HT1080 (cell line): ENCODE measurements around the gene EMX1. TPM values are rescaled to one million over a fixed set of nuclear protein-coding genes. Genes with fewer than 3 reads are reported as not detected.

ENCODE experiments used
- DNase-seq: peaks from one replicate; pipeline ENCODE4 v3.0.0-alpha.2; 2015; ENCODE audit warnings: low read depth
- polyA plus RNA-seq, 2 experiments: library from polyadenylated mRNA; depleted of rRNA; stranded (reverse); fragments of >200 nt; gene quantifications; 2 replicates each; pipeline ENCODE4 v1.2.3, GENCODE V29; 2015
- total RNA-seq: library from RNA; depleted of rRNA; stranded (reverse); fragments of >200 nt; shearing (Covaris generic); gene quantifications from 2 replicates; pipeline ENCODE4 v1.2.3, GENCODE V29; 2014; rRNA removed

EMX1 gene
- not detected in 2 replicates for total RNA-seq
- not detected in 2 replicates for polyA plus RNA-seq (2015; cell fraction: cytosol; rRNA removed)
- not detected in 2 replicates for polyA plus RNA-seq (2015; cell fraction: nucleus; rRNA removed)

DNA sequence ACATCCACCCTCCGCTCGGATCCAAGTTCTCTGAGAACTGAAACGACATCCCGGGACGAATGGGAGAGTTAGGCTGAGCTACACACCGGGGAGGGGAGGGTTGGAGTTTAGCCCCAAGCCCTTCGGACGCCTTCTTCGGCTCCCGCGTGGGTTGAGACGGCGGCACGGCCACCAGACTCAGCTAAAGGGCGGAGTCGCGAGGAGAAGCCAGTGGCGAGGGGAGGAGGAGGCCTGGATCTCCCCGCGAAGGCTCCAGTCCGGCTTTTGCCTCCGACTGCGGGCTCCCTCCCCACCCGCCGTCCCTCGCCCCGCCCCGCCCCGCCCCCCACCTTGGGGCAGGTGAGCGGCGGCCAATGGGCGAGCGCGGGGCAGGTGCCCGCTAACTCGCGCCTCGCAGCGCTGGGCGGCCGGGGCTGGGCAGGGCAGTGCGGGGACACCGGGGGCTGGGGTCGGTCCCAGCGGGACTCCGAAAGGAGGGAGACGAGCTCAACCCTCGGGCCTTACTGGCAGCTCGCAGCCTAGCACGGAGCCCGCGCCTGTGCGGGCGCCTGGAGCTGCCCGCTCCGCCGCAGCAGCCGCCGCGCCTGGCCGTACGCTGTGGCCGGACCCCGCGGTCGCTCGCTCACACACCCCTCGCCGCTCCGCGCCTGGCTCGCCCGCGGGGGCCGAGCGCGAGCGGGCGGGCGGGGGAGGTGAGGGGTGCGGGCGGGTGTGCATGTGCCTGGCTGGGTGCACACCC, at the start of gene EMX1:
EMX1 (plus strand) TSS at position 382 of the 739 bp plus-strand sequence; CDS start at position 716, 334 bp downstream.
- no peak for DNase-seq

DNA sequence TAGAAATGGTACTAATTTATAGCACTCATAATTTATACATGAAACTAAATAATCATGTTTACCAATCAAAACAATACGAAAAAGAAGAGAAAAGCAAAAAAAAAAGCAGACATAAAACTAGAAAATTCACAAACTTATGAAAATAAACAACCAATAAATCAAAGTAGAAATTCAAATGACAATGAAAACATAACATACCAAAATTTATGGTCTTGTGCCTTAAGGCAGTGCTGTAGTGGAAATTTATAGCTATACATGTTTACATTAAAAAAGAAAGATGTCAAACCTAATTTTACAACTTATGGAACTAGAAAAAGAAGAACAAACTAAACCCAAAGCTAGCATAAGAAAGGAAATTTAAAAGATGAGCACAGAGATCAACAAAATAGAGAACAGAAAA, 46.3 kb upstream of the EMX1 start:
- no peak for DNase-seq

DNA sequence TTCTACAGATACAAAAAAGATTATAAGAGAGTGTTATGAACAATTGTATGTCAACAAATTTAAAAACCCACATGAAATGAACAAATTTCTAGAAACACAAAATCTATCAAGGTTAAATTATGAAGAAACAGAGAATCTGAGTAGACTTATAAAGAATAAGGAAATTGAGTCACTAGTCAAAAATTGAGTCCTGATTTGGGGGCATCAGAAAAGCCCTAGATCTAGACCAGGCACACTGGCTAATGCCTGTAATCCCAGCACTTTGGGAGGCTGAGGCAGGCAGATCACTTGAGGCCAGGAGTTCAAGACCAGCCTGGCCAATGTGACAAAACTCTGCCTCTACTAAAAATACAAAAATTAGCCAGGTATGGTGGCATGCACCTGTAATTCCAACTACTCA, 45.4 kb upstream of the EMX1 start:
- no peak for DNase-seq

DNA sequence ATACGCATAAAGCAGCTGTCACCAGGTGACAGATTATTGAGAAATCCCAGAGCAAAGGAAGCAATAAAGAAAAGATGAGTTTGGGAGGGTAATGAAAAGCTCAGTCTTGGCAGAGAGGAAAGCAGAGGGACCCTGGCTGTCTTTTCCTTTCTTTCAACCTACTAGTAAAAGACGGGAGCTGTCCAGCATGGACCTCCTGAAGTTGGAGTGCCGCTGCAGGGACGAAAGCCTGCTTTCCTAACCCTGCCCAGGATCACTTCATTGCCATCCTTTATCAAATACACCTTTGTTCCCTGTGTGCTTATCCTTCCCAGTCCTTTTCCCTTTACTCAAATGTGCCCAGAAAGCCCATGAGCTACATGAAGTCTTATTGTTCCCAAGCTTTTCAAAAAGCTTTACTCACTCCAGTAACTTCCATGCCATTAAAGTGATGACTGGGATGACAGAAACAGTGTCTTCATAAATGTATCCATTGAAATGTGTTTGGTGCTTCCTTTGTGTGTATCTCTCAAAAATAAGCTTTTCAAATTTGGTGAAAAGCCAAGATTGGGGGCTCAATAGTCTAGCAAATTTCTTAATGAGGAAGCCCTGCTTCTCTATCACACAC, 33.9 kb upstream of the EMX1 start:
- DNase-seq, result no peak

DNA sequence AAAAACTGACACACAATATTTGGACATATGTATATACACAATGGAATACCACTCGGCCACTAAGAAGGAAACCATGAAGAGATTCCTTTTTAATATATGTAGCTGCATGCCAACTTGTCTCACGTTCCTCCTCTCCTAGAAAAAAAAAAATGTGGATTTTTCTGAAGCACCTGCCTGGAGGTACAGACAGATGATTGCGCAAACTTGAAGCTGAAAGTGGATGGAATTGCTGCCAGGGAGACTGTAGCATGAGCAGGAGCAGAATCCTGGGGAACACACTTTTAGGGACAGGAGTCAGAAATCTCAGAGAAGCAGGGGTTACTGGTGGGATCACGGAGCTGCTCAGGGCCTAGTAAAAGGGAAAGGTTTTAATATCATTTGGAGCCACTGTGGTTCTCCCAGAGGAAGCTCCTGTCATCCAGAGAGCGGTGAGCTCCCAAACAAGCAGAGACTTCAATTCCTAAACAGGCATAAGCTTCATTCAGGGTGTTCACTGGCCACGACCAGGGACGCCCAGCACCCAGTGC, 30.8 kb upstream of the EMX1 start:
- no peak for DNase-seq

DNA sequence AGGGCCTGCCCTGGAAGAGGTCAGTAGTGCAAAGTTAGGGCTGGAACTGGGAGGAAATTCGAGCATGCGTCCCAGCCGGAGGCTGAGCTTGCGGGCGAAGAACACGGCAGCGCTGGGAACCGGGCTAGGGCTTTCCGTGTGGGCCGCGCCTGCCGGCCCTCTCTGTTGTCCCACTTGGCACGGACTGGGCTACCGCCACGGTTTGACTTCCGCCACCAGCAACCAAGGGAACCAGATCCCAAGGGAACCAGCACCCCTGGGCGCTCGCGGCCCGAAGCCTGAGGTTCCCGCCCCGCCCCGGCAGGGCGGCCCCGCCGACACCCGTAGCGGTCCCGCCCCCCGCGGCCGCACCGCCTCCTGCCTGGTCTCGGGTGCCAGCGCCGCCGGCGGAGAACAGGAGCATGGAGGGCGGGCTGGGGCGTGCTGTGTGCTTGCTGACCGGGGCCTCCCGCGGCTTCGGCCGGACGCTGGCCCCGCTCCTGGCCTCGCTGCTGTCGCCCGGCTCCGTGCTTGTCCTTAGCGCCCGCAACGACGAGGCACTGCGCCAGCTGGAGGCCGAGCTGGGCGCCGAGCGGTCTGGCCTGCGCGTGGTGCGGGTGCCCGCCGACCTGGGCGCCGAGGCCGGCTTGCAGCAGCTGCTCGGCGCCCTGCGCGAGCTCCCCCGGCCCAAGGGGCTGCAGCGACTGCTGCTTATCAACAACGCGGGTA, 30.1 kb upstream of the EMX1 start, which contains the start of gene SPR:
SPR (plus strand) TSS at position 377 of the 708 bp plus-strand sequence; CDS start at position 402, 25 bp downstream.
- DNase-seq, result peak; percentile 65

DNA sequence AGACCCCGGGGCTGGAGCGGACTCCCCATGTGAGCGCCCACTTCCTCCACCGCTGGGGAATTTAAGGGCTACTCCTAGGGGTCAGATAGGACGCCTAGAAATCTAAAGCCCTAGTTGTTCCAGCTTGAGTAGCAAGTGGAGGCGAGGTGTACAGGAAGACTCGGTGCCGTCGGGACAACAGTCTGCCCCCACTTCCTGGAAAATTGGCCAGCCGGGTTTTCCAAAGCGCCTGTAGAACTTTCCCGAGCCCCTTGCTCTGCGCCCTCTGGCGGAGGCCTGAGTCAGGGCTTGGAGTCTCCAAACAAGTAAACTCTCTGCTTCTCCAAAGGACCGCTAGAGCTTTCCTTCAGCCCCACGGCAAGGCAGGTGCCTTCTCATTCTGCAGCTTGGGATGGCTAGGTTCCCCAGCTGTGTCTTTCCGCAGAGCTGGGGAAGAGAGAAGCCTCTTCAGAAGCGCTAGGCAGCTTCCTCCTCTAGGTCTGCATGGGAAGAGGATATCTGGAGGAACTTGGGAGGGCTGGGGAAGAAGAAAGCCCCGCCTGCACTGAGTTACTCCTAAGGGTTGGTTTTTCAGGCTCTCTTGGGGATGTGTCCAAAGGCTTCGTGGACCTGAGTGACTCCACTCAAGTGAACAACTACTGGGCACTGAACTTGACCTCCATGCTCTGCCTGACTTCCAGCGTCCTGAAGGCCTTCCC, 29.4 kb upstream of the EMX1 start:
- DNase-seq, result peak; percentile 85

DNA sequence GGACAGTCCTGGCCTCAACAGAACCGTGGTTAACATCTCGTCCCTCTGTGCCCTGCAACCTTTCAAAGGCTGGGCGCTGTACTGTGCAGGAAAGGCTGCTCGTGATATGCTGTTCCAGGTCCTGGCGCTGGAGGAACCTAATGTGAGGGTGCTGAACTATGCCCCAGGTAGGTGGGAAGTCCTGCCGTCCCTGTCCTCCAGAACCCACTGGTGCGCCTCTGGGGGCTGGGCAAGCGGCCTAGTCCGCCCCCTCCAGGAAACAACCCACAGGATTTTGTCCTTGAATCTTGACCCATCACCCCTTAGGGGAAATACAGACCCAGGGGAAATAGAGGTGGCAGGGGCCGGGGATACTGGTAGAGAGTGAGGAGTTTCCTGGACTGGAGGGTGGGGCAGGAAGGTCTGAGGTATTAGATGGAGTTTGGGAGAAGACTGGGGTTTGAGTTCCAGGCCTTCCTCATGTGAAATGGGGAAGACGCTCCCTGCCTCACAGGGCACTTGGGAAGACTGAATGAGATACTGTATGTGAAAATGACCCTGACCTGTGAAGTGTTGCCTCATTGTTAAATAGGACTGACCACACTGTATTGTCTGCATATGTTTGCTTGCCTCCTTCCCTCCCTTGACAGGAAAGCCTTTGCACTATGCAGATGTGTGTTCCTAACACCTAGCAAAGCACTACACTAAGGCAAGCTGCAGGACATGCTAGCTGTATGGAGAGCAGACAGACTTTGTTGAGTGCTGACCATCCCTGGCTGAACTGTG, 28.7 kb upstream of the EMX1 start:
- DNase-seq, result no peak

DNA sequence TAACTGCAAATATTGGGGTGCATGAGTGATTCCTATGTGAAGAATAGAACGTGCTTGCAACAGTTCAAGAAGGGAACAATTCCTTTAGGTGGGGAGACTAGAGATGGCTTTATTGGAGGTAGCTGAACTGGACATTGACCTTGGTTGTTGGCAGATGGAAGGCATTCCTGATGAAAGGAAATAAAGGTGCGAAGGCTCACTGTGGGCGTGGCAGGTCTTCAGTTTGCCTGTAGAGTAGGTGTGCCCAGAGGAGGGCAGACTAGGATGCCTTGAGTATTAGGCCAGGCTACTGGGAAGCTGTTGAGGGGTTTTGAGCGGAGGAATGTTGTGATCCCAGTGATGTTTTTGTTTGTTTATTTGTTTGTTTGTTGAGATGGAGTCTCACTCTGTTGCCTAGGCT, 27.3 kb upstream of the EMX1 start:
- no peak for DNase-seq

DNA sequence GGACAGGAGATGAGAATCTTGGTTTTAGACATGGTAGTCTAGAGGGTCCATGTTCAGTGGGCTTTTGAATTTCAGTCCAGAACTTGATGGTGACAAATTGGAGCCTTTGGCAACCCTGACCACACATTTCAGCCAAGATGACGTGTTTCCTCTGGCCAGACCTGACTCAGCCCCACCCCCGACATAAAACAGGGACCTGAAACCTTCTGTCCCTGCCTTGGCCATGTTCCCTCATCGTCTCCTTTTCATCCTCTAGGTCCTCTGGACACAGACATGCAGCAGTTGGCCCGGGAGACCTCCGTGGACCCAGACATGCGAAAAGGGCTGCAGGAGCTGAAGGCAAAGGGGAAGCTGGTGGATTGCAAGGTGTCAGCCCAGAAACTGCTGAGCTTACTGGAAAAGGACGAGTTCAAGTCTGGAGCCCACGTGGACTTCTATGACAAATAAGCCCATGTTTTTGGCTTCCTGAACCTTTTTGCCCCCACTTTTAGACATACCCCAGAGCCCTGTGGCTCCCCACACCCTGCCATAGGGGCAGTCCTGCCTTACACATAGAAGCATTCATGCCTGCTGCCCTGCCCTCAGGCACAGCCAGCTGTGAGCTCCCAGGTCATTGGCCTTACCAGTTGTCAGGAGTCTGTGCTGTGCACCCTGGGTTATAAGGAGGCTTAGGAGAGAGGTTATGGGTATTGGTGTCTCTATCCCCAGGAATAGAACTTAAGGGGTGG, 26.1 kb upstream of the EMX1 start:
- DNase-seq, result no peak

DNA sequence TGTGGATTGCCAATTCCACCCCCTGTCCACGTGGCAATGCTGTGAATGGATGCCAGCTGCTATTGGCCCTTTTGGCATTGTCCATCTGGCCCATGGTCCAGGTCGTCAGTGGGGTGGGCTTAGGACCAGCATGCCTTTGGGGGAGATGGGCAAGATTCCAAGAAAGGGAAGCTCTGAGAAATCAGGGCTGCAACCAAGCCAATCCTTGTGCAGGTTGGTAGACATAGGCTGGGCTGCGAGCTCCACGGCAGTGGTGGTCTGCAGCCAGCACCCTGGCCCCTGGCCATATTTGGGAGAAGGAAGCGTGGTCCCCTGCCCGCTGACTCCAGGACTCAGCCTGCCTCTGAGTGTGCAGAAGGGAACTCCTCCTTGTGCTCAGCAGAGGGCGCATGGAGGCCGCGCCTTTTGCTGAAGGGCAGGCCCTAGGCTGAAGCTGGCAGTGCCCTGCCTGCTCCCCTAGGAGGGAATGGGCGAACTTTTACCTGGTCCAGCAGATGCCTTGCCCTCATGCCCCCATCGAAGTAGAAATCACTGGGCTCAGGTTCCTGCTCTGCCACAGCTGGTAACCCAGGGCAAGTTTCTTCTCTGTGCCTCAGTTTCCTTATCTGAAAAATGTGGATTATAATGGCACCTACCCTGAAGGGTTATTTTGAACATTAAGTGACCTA, 24.7 kb upstream of the EMX1 start:
- DNase-seq, result peak; percentile 61

DNA sequence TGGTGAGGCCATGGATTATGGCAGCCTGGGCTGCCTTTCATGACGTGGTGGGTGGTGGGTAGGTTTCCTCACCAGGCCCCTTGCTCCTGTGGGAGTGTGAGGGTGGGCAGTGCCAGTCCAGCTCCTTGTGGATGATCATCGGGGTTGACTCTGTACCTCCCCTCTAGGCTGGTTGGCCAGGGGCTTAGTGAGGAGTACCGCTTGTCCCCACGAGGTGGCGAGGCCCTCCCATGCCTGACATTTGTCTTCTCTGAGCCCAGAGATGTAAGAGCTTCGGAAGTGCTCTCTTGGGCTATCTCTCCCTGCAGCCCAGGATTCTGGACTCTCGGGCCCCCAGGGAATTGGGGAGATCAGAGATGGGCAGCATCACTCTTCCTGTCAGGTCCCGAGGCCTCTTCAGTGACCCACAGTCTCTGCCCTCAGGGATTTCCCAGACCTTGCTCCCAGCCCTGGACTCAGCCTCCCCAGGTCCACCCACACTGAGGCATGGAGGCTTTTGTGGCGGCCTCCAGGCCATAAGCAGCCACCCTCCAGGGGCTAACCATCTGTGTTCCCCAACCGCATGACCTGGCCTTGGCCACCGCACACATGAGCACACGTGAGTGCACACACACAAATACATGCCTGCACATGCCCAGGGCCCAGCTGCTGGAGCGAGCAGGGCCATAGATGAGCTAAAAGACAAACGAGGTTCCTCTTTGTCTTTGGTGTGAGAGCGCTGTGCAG, 23.6 kb upstream of the EMX1 start:
- DNase-seq, result peak; percentile 73

DNA sequence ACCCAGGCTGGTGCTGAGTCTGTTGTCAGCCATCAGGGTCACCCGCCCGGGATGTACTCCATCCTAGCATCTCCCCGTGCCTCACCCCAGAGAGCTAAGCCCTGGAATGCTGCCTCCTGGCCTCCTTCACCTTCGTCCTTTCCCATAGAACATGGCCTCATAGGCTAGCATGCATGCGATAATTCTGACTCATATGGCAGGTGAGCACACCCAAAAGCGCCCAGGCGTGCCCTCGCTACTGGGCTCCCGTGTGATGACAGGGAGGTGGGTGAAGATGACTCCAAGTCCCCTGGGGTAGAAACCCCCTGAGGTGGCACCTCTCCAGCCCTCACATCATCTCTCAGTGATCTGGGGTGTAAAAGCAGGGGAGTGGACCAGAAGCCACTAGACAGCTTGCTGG, 22.8 kb upstream of the EMX1 start:
- no peak for DNase-seq

DNA sequence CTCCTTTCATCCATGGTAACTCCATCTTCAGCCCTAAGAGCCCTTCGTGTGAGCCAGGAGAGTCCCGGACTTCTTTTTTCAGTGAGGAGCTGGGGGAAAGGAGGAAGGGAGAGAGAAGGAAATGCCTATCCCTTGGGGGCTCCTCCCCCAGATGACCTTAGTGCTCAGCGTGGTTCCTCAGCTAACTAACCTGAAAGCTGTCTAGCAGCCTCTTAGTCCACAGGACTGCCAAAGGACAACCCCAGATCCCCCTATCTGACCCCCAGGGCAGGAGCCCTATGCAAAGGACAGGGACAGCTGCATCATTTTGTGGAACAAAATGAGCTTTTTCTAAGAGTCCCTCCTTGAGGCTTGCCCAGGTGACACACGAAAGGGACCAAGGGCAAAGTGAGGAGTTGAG, 22.2 kb upstream of the EMX1 start:
- DNase-seq, result no peak

DNA sequence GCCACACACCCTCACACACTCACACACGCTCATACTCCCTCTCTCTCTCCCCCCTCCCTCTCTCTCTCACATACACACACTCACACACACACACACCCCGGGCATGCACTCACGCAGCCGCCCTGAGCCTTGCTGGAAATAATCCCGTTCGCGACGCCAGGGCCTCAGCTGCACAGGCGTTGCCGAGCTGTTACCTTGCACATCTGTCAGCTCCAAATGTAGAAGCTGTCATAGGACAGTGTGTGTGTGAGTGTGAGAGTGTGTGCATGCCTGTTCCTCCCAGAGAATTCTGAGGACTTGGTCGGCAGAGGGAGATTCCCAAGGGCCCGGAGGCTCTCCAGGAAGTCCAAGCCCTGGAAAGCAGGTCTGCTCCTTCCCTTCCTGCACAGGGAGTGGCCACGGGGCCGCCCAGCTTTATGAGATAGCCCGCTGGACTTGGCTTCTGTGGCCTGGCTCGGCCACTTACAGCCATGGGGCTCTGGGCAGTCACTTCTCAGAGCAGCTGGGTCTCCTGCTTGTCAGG, 21.5 kb upstream of the EMX1 start:
- DNase-seq, result no peak

DNA sequence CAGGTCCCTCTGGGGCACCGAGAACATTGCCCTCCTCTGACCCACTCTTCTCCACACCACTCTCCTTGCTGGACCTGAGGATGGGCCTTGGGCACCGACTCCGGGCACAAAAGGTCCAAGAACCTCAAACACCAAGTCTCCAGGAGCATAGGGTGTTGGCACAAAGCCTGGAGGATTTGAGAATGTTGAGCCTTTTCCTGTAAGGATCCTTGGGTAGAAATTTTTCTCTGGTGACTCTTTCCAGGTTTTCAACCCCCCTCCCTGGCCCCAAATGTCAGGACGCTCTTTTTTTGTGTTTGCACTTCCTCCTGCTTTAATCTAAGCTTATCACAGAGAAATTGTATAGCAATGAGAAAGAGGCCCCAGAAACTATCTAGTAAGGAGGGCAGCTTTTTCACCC, 20.9 kb upstream of the EMX1 start:
- DNase-seq, result peak; percentile 33

DNA sequence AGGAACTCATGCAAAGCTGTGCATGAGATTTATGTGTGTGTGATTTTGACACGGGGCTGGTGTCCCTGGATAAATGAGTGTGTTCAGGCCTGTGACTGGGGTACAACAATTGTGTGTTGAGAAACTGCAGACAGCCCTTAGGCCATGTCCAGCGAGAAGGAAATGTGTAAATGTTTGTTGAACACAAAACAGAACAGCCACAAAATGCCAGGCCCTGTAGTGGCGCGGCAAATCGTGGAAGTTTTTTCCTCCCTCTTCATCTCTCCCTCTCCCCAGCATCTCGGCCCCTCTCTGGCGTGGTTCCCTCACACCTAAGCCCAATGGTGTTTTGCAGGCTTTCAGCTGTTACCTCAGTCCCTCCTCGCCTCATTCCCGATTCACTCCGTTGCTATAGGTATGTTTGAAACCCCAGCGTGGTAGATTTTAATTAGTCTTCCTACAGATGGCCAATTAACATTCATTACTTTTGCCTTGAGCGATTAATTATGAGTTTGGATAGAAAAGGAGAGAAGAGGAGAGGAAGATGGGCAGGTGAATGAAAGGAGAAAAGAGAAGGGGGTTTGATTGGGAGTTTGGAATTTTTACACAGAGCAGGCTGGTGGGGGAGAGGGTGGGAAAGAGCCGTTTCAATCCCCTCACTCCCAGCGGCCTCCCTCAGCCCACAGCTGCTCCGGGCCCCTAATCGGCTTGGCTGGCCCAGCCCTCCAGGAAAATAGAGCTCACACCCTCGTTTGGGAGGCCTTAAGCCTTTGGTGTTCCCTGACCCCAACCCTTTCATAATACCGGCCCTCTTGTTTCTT, 19.3 kb upstream of the EMX1 start:
- no peak for DNase-seq

DNA sequence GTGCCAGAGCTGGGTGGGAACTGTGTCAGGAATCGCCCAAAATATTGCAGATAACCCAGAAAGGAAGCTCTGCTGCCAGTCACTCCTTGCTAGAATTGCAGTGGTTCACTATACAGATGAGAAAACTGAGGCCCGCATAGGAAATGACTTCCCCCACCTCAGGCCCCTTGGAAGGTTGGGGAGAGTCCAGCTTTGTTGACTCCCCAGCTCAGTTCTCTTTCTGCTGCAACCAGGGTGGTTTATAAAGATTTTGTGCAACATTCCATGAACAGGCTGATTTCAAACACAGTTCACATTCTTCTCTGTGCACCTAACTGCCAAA, 18.8 kb upstream of the EMX1 start:
- DNase-seq, result no peak
